ENCODE measurements around the gene SSR2.

DNA sequence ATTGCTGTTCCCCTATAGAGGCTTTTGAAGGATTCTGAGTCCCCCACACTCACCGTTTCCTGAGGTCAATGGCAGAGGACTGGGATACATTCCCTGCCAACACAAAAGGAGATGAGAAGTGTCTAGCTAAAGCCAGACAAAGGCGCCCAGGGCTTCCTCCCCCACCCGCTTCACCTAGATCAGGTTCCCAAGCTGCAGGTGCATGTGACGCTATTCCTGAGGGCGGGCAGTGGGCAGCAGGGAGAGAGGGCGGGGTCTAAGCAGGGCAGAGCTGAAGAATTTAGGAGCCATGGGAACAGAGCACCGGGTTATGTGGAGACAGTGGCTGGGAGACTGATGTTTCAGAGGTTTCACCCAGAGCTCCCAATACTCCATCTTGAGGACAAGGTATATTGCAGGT lies 36.4 kb downstream of the SSR2 start:
- no peak for TF ChIP-seq EZH2phosphoT487 (conservative IDR thresholded peaks at IDR 0.05; ENCODE audit: low read length)
- TF ChIP-seq, protein P1, sequence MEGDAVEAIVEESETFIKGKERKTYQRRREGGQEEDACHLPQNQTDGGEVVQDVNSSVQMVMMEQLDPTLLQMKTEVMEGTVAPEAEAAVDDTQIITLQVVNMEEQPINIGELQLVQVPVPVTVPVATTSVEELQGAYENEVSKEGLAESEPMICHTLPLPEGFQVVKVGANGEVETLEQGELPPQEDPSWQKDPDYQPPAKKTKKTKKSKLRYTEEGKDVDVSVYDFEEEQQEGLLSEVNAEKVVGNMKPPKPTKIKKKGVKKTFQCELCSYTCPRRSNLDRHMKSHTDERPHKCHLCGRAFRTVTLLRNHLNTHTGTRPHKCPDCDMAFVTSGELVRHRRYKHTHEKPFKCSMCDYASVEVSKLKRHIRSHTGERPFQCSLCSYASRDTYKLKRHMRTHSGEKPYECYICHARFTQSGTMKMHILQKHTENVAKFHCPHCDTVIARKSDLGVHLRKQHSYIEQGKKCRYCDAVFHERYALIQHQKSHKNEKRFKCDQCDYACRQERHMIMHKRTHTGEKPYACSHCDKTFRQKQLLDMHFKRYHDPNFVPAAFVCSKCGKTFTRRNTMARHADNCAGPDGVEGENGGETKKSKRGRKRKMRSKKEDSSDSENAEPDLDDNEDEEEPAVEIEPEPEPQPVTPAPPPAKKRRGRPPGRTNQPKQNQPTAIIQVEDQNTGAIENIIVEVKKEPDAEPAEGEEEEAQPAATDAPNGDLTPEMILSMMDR (IDR thresholded peaks at IDR 0.05; ENCODE audit: insufficient read depth, low read length, poor library complexity, severe bottlenecking) = no peak
